Right lobe of liver (tissue), 6 donors: ENCODE measurements around the gene CCDC9B. TPM values are rescaled to one million over a fixed set of nuclear protein-coding genes. Genes with fewer than 3 reads are reported as not detected.
A peak's percentile ranks its signal among the peaks of the same experiment; 100 is the strongest.

Experiments
- ATAC-seq, 4 donors: fragments of 200-7000 bp; cut with Tn5 transposase; one replicate each; pipeline ENCODE4 v1.9.1; 2020; ENCODE audit warnings: mild to moderate bottlenecking in 4 of 4, moderate library complexity in 4 of 4
- DNase-seq, 3 donors: peaks; one replicate each; pipeline ENCODE4 v3.0.0-alpha.2; 2020
- H3K27ac ChIP-seq, 3 donors: fragments of 200-600 bp; one replicate each; pipeline ENCODE4 v1.8.0; 2022
- H3K27me3 ChIP-seq, 2 donors: fragments of 200-600 bp; one replicate each; pipeline ENCODE4 v1.8.0; 2022
- H3K36me3 ChIP-seq, 4 donors: fragments of 200-600 bp; sonication (generic) in 1 of 4; one replicate each; pipeline versions ENCODE4 v1.5.1 to v1.8.0; 2017 to 2022; ENCODE audit warnings: control low read depth in 1 of 4
- H3K4me1 ChIP-seq, 4 donors: fragments of 200-600 bp; sonication (generic) in 1 of 4; one replicate each; pipeline versions ENCODE4 v1.5.1 to v1.8.0; 2017 to 2022; ENCODE audit warnings: control low read depth in 1 of 4
- H3K4me3 ChIP-seq, 3 donors: fragments of 200-600 bp; one replicate each; pipeline ENCODE4 v1.8.0; 2022
- H3K9me3 ChIP-seq, 4 donors: fragments of 200-600 bp; sonication (generic) in 1 of 4; one replicate each; pipeline versions ENCODE4 v1.5.1 to v1.8.0; 2017 to 2022; ENCODE audit warnings: control low read depth in 1 of 4
- POLR2A ChIP-seq: fragments of 450-650 bp; IDR thresholded peaks from one replicate; pipeline ENCODE4 v1.6.1; 2017; ENCODE audit warnings: antibody characterized with exemption, mild to moderate bottlenecking
- WGBS: methylation state at CpG from one replicate; pipeline ENCODE4 v1.1.6; 2018; ENCODE audit warnings: low coverage, low lambda C conversion rate; ENCODE audit not compliant: insufficient coverage; ENCODE audit errors: missing lambda C conversion rate; 5-methylcytosine and 5-hydroxymethylcytosine counted together
- intact Hi-C, 2 donors: fragments of 100-400 bp; cut with DNase I; formaldehyde crosslinking; loops; one replicate each; pipeline versions ENCODE4 v1.11.2 to v1.14.1; 2022
- total RNA-seq, 6 experiments: library from RNA; depleted of rRNA in 2 of 6; stranded (reverse); fragments of >200 nt in 2 of 6; fragmentation: NEBNext Ultra II Directional in 3 of 6; extraction: Animal tissue kit (Norgen Biotek cat#: 25700) in 3 of 6; gene quantifications; one replicate each; pipeline versions ENCODE4 v1.1.0 to v1.2.4, GENCODE V29; 2016 to 2023
- TF ChIP-seq, protein P1 (sequence below), 4 donors: fragments of 200-600 bp in 3 of 4; fragments of 450-650 bp in 1 of 4; IDR thresholded peaks; one replicate each; pipeline versions ENCODE4 v1.5.1 to v1.8.0; 2016 to 2022; ENCODE audit warnings: antibody characterized with exemption in 4 of 4, mild to moderate bottlenecking in 2 of 4
- donor health status: DM: no; HTN: yes; CAD: no.
- donor health status: DM: no; HTN: no; CAD: no.
- donor health status: DM: no; HTN: no; CAD: no.
- donor health status: DM: no; HTN: yes; CAD: no.
- donor health status: DM: no; HTN: yes; CAD: no.

The CCDC9B gene
- total RNA-seq, 6 experiments from 2014 or later, result 4.2 to 11.9 (median 4.7) TPM

DNA sequence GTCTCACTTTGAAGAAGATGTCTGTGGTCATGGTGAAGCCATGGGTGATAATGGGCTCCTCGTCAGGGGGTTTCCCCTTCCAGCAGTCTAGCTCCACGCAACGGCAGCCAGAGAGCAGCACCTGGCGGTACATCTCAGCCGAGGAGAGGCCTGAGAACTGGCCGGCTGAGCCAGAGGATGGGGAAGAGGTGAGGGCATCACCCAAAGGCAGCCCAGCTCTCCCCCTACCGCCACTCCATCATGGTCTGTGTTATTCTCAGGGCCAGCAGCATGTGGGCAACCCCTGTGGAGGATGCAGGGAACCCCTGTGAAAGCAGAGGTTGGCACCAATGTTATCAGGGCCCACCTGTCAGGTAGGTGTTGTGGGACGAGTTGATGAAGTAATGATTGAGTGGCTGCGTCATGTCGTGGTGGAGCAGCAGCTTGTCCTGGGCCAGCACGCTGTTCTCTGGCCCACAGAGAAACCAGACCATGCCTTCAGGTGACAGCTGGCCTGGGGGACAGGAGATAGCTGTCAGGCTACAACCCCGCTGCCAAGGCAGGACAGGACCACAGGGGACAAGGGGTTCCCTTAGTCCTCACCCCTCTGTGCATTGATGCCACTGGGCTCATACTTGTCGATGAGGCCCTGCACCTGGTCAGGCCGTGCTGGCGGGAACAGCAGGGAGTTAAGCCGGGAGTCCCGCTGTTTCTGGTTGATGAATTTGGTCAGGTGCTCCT is 42.4 kb downstream of the CCDC9B start:
- WGBS, result 84% methylated on average over 6 of the region's 17 CpGs
- TF ChIP-seq POLR2A, result no peak
- no peaks in the 10 kb centered on the region for H3K36me3 ChIP-seq

DNA sequence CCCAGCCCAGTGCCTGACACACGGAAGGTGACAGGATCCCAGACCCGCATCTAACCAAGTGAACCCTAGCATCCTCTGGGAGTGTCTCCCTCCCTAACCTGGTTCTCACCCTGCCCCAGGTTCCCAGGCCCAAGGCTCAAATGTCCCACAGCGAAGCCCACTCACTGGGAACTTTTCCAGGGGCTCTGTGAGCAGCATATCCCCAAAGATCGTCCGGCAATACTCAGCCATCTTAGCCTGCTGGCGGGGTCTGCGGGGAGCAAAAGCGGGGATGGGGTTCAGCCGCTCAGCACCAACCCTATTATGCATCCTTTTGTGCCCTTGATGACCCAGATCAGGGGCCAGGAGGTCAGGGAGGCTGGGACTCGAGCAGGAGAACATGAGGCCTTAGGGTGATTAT is 43.4 kb downstream of the CCDC9B start:
- TF ChIP-seq, protein P1, sequence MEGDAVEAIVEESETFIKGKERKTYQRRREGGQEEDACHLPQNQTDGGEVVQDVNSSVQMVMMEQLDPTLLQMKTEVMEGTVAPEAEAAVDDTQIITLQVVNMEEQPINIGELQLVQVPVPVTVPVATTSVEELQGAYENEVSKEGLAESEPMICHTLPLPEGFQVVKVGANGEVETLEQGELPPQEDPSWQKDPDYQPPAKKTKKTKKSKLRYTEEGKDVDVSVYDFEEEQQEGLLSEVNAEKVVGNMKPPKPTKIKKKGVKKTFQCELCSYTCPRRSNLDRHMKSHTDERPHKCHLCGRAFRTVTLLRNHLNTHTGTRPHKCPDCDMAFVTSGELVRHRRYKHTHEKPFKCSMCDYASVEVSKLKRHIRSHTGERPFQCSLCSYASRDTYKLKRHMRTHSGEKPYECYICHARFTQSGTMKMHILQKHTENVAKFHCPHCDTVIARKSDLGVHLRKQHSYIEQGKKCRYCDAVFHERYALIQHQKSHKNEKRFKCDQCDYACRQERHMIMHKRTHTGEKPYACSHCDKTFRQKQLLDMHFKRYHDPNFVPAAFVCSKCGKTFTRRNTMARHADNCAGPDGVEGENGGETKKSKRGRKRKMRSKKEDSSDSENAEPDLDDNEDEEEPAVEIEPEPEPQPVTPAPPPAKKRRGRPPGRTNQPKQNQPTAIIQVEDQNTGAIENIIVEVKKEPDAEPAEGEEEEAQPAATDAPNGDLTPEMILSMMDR (IDR thresholded peaks at IDR 0.05), result no peak
- no peak for TF ChIP-seq POLR2A
- DNase-seq (peak in 2 of 3 donors; percentile 3 to 26), ATAC-seq (no peak)
- no peaks in the 10 kb centered on the region for H3K36me3 ChIP-seq
- no peaks in the 10 kb centered on the region for H3K27me3 ChIP-seq
- WGBS, result 76% methylated on average over 6 of the region's 10 CpGs
- H3K9me3 ChIP-seq, result no peaks in the 10 kb centered on the region
- no peak overlapping the region for H3K4me3 ChIP-seq
- intact Hi-C loops, result no loop called here
- H3K4me1 ChIP-seq, result no peaks in the 10 kb centered on the region
- H3K27ac ChIP-seq, result no peak overlapping the region

More for the DNA sequence above, 42.4 kb downstream of the CCDC9B start:
- H3K4me3 ChIP-seq, result no peak overlapping the region
- H3K4me1 ChIP-seq, result no peaks in the 10 kb centered on the region
- DNase-seq (peak in 2 of 3 donors; percentile 11 to 30), ATAC-seq (no peak)
- intact Hi-C loops, result no loop called here
- H3K27ac ChIP-seq, result no peak overlapping the region
- no peaks in the 10 kb centered on the region for H3K27me3 ChIP-seq
- no peaks in the 10 kb centered on the region for H3K9me3 ChIP-seq

DNA sequence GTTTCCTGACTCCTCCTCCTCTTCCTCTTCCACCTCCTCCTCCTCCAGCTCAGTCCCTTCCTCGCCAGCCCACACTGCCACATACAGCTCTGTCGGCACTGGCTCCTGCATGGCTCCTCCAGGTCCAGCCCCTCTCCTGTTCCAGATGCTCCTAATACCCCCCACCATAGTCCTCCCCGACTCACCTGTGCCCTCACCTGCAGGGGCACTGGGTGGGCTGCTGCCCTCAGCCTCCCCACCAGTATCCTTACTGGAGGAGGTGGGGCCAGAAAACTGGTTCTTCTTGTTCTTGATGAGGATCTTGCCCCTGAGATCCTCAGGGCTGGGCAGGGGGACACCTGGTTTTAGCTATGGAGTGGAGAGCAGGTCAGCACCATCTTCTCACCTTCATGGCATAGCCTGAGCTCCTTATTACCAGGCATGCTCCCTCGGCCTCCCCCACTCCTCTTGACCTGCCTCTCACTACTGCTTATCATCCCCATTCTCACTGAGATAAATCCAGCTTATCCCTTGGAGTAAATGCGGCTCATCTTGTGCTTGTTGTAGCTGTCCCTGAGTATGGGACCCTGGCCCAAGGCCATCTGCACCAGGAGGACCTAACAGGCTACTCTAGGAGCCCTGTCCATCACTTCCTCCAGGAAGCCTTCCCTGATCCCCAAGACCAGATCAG is 44.0 kb downstream of the CCDC9B start:
- intact Hi-C loops, result no loop called here
- TF ChIP-seq POLR2A, result no peak
- TF ChIP-seq, protein P1 (IDR thresholded peaks at IDR 0.05), result no peak
- Histone ChIP-seq H3K36me3 (no peaks in the 10 kb centered on the region), H3K9me3 (no peaks in the 10 kb centered on the region), H3K4me3 (no peak overlapping the region), H3K27ac (no peak overlapping the region), H3K27me3 (no peaks in the 10 kb centered on the region), H3K4me1 (no peaks in the 10 kb centered on the region)
- peak in 2 of 3 donors; percentile 9 to 35 for DNase-seq
- 75% methylated on average over 3 of the region's 5 CpGs for WGBS
- no peak for ATAC-seq

DNA sequence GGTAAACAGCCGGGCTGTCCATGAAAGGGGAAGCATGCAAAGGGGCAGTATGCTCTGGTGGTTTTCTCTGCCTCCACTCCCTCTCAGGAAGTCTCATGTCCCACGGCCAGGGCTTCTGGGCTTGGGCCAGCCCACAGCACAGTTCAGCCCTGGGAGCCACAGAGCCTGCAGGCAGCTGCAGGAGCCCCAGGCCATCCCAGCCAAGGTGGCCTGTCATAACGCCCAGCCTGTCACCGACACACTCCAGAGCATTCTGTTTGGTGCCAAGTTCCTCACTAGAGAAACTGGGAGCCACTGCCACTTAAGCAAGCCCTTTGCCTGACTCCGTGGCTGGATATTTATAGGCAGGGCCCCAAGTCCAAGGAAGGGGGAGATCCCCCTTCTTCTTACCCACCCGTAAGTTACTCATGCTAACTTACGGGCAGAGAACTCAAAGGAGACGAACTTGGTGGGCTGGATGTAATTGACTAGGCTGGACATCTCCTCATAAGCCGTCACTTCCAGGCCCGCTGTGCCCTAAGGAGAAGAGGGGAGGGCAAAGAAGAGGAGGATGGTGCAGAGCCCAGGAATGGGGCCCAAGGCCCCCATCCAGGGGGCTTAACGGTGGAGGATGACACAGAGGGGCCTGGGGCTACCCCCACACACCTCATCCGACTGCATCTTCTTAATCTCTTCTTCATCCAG is 44.7 kb downstream of the CCDC9B start:
- Histone ChIP-seq H3K9me3 (no peaks in the 10 kb centered on the region), H3K4me1 (peaks cover 0 to 4% (median 0%) of the 10 kb centered on the region in 4 donors), H3K27ac (no peak overlapping the region), H3K27me3 (no peaks in the 10 kb centered on the region), H3K4me3 (no peak overlapping the region), H3K36me3 (no peaks in the 10 kb centered on the region)
- peak in 2 of 3 donors; percentile 15 to 43 for DNase-seq
- intact Hi-C loops, result no loop called here
- TF ChIP-seq, protein P1 (IDR thresholded peaks at IDR 0.05), result no peak
- TF ChIP-seq POLR2A, result no peak
- ATAC-seq, result no peak
- 60% methylated on average over 5 of the region's 12 CpGs for WGBS
